HG03469 (cell line): ENCODE results near the gene LARP1B.
A peak's percentile ranks its signal among the peaks of the same experiment; 100 is the strongest.
"Not testable (repeated sequence)": the region's sequence is repeated elsewhere in the genome, so short reads cannot be mapped to it uniquely, and the experiment has no call there.

Source experiments
- ATAC-seq: cut with Tn5 transposase; IDR thresholded peaks from one replicate; pipeline ENCODE4 v1.9.1; 2021; ENCODE audit warnings: mild to moderate bottlenecking, moderate library complexity, moderate number of reproducible peaks; ENCODE audit not compliant: unreplicated experiment

The LARP1B gene

GRCh38 chr4:128134925-128135324 is 73.8 kb downstream of the LARP1B start:
- ATAC-seq, result no peak

DNA sequence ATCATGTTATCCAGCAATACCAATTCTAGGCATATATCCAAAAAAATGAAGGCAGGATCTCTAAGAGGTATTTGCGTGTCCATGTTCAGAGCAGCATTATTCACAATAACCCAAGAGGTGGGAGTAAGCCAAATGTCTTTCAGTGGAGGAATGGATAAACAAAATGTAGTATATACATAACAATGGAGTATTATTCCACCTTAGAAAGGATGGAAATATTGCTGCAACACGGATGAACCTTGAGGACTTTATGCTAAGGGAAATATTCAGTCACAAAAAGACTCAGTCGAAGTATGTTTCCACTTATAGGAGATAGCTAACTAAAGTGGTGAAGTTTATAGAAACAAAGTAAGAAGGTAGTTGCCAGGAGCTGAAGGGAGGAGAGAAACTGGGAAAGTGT is 74.3 kb downstream of the LARP1B start:
- no peak for ATAC-seq

- no peak for ATAC-seq
Observed at GRCh38 chr4:128141866-128142265, 80.8 kb downstream of the LARP1B start.

- no peak for ATAC-seq
Observed at GRCh38 chr4:128145727-128146126, 84.6 kb downstream of the LARP1B start.

GRCh38 chr4:128153800-128154199 is 92.7 kb downstream of the LARP1B start:
- ATAC-seq, result no peak

GRCh38 chr4:128155231-128155855 is 94.2 kb downstream of the LARP1B start:
- ATAC-seq, result no peak

DNA sequence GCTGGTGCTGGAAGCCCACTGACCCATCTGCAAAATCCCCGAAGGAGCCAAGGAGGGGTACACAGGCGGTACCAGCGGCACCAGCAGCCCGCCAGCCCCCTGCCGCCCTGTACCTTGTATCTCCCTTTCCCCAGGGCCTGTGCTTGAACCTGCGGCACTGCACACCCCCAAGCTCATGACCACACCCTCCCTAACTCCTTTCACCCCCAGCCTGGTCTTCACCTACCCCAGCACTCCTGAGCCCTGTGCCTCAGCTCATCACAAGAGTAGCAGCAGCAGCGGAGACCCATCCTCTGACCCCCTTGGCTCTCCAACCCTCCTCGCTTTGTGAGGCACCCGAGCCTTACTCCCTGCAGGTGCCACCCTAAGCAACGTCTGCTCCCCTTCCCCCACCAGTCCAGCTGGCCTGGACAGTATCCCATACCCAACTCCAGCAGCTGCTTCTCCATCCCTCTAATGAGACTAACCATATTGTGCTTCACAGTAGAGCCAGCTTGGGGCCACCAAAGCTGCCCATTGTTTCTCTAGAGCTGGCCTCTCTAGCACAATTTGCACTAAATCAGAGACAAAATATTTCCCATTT is 94.9 kb downstream of the LARP1B start:
- ATAC-seq, result no peak

DNA sequence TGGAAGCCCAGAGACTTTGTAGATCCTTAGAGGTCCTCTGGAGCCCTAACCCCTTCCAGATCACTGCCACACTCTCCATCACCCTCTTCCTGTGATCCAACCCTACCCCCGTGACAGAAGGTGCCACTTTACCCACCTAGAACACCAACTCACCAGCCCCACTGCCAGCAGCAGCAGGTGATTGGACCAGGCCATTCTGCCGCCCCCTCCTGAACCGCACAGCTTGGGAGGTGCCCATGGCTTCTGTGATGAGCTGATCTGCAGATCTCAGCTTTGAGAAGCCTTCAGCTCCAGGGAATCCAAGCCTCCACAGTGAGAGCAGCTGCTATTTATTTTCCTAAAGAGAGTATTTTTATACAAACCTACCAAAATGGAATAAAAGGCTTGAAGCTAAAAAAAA is 95.4 kb downstream of the LARP1B start:
- not testable (repeated sequence) for ATAC-seq

- ATAC-seq, result no peak
Observed at GRCh38 chr4:128158894-128159293, 97.8 kb downstream of the LARP1B start.

GRCh38 chr4:128159967-128160366 is 98.9 kb downstream of the LARP1B start:
- ATAC-seq, result no peak

DNA sequence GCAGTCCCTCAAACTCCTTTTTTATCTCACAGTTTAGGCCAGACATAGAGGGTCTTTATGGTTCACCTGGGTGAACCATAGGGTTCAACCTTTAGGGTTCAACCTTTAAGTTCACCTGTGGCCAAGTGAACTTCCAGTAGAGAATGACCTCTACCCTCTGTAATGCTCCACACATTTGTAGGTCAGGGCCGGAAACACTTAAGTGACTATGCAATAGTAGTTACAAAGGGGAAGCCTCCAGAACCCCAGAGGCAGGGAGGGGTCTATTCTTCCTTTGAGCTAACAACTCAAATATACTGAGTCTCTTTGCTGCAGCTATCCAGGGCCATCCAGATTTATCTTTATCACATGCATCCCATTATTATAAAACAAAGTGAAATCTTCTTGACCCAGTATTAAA is 100.0 kb downstream of the LARP1B start:
- no peak for ATAC-seq

DNA sequence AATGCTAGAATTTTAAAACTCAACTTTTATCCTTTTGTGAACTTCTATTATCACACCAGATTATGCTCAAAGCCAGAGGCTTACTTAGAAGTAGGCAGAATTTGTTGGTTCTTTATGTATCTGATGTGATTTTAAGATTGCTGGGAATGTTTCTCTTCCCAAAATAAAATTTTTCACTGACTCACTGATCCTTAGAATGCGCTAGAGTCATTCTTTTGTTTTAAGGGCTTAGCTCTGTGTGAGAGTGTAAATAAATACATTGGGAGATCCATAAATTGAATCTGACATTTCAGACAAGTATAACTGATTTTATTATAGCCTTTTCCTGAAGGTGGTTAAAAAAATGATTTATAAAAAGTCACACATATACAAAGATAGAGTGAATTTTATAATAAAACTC is 101.3 kb downstream of the LARP1B start:
- no peak for ATAC-seq

GRCh38 chr4:128163177-128164117 is 102.3 kb downstream of the LARP1B start:
- ATAC-seq, result no peak

DNA sequence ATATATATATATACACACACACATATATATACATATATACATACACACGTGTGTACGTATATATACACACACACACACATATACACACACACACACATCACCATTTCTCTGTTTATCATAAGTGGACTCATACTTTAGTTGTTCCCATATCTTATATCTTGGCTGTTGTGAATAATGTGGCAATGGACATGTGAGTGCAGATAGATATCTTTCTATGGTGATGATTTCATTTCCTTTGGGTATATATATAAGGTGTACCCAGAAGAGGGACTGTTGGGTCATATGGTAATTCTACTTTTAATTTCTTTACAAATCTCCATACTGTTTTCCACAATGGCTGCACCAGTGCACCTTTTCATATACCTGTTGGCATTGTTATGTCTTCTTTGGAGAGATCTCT is 105.9 kb downstream of the LARP1B start:
- no peak for ATAC-seq

GRCh38 chr4:128168701-128169100 is 107.6 kb downstream of the LARP1B start:
- ATAC-seq, result no peak

DNA sequence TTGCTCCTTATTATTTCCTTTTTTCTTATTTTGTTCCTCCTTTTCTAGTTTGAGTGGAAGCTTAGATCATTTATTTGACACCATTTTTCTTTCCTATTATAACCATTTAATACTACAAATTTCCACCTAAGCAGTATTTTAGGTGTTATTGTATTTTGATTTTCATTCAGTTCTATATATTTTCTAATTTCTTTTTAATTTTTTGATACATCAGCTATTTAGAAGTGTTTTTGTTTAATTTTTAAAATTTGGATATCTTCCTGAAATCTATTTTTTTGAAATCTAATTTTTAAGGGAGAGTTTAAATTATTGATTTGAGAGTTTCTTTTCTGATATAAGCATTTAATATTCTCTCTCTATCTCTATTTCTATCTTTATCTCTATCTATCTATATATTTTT is 108.1 kb downstream of the LARP1B start:
- no peak for ATAC-seq

- no peak for ATAC-seq
Observed at GRCh38 chr4:128176643-128177042, 115.5 kb downstream of the LARP1B start.

DNA sequence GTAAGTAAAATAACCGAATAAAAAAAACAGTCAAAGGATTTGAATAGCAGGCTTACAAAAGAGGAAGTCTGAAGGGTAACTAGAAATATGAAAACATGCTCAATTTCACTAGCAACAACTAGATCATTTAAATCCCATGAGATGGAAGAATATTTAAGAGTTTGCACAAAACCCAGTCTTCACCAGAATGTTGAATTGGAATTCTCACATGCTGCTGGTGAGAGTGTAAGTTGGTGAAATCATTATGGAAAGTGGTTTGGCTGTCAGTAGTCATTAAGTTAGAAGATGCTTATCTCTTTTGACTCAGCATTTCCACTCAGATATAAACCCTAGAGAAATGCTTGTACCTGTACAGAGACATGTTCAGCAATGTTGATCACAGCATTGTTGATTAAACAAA is 116.4 kb downstream of the LARP1B start:
- ATAC-seq, result no peak

GRCh38 chr4:128186623-128187022 is 125.5 kb downstream of the LARP1B start:
- no peak for ATAC-seq

DNA sequence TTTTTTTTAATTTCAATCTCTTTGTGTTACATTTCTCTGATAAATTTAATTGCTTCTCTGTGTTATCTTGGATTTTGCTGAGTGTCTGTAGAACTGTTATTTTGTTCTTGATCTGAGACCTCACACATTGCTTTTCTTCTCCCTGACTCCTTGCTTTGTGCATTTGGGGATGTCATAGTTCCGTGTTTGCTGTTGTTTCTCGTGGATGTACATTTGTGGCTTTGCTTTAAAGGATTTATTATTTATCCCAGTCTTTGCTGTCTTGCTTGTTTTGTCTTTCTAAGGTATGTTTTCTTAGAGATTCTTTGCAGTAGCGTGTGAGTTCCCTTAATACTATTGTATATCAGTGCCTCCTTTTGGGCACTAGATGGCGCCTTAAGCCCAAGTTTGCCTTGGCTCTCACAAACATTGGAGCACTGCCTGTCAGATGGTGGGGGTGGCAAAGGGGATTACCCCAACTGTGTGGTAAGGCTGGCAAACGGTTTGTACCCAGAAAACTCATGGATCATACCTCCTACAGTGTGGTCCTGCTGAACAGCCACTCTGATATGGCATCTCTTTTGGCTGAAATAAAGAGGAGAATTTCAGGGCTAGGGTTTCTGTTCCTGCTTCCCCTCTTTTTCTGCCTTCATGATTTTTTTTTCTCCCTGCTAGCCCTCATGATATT is 130.1 kb downstream of the LARP1B start:
- ATAC-seq, result peak; percentile 99
